Measurements from ENCODE around the gene KRT33B. TPM values are rescaled to one million over a fixed set of nuclear protein-coding genes. Genes with fewer than 3 reads are reported as not detected.

The KRT33B gene
- polyA plus RNA-seq, 1 donor from 2014 or later, result not detected

- Histone ChIP-seq H3K27me3 (ENCODE audit: insufficient read depth, low read depth, low read length) (no peaks in the 10 kb centered on the region), H3K4me3 (ENCODE audit: low read length) (no peak overlapping the region), H3K79me2 (replicated peaks; ENCODE audit: insufficient read depth, low read length) (no peaks in the 10 kb centered on the region), H3K27ac (ENCODE audit: low read length) (no peak overlapping the region), H2AFZ (ENCODE audit: low read depth, low read length) (no peak overlapping the region), H3K9me2 (ENCODE audit: insufficient read depth, low read length) (no peaks in the 10 kb centered on the region), H3F3A (ENCODE audit: insufficient read depth, low read length, poor library complexity, severe bottlenecking) (no peaks in the 10 kb centered on the region), H3K9ac (ENCODE audit: low read length) (no peak overlapping the region), H4K20me1 (ENCODE audit: insufficient read depth) (no peaks in the 10 kb centered on the region), H3K9me3 (ENCODE audit: low read length) (no peaks in the 10 kb centered on the region), H3K36me3 (ENCODE audit: insufficient read depth, low read length) (no peaks in the 10 kb centered on the region), H3K4me2 (ENCODE audit: low read length) (no peak overlapping the region)
- TF ChIP-seq TAF1 (IDR thresholded peaks at IDR 0.05; ENCODE audit: low read depth) (no peak), EZH2 (IDR thresholded peaks at IDR 0.05; ENCODE audit: borderline replicate concordance, insufficient read depth, low read length, poor library complexity, severe bottlenecking) (no peak), REST (IDR thresholded peaks at IDR 0.05; ENCODE audit: borderline replicate concordance) (no peak), RAD21 (conservative IDR thresholded peaks at IDR 0.05) (no peak), SMC3 (conservative IDR thresholded peaks at IDR 0.05; ENCODE audit: poor library complexity) (no peak), CTCF (IDR thresholded peaks at IDR 0.05; ENCODE audit: poor library complexity, severe bottlenecking) (no peak), EP300 (conservative IDR thresholded peaks at IDR 0.05; ENCODE audit: poor library complexity, severe bottlenecking) (no peak), MXI1 (conservative IDR thresholded peaks at IDR 0.05; ENCODE audit: poor library complexity, severe bottlenecking) (no peak)
Observed at GRCh38 chr17:41416479-41416878, 46.9 kb upstream of the KRT33B start.

- no peak overlapping the region for H2AFZ ChIP-seq (ENCODE audit: low read depth, low read length)
- H3K36me3 ChIP-seq (ENCODE audit: insufficient read depth, low read length), result no peaks in the 10 kb centered on the region
- TF ChIP-seq RAD21 (conservative IDR thresholded peaks at IDR 0.05), result no peak
- no peak for TF ChIP-seq SMC3 (conservative IDR thresholded peaks at IDR 0.05; ENCODE audit: poor library complexity)
- TF ChIP-seq TAF1 (IDR thresholded peaks at IDR 0.05; ENCODE audit: low read depth), result no peak
- no peak for TF ChIP-seq EP300 (conservative IDR thresholded peaks at IDR 0.05; ENCODE audit: poor library complexity, severe bottlenecking)
- no peak for TF ChIP-seq REST (IDR thresholded peaks at IDR 0.05; ENCODE audit: borderline replicate concordance)
- TF ChIP-seq EZH2 (IDR thresholded peaks at IDR 0.05; ENCODE audit: borderline replicate concordance, insufficient read depth, low read length, poor library complexity, severe bottlenecking), result no peak
- TF ChIP-seq CTCF (IDR thresholded peaks at IDR 0.05; ENCODE audit: poor library complexity, severe bottlenecking), result no peak
- no peak for TF ChIP-seq POLR2AphosphoS5 (IDR thresholded peaks at IDR 0.05)
- TF ChIP-seq MXI1 (conservative IDR thresholded peaks at IDR 0.05; ENCODE audit: poor library complexity, severe bottlenecking), result no peak
- H3K4me2 ChIP-seq (ENCODE audit: low read length), result no peak overlapping the region
- no peak overlapping the region for H3K9ac ChIP-seq (ENCODE audit: low read length)
- no peaks in the 10 kb centered on the region for H3K9me2 ChIP-seq (ENCODE audit: insufficient read depth, low read length)
- H4K20me1 ChIP-seq (ENCODE audit: insufficient read depth), result no peaks in the 10 kb centered on the region
- H3K27me3 ChIP-seq (ENCODE audit: insufficient read depth, low read depth, low read length), result no peaks in the 10 kb centered on the region
- H3K79me2 ChIP-seq (replicated peaks; ENCODE audit: insufficient read depth, low read length), result no peaks in the 10 kb centered on the region
- H3F3A ChIP-seq (ENCODE audit: insufficient read depth, low read length, poor library complexity, severe bottlenecking), result no peaks in the 10 kb centered on the region
- no peaks in the 10 kb centered on the region for H3K9me3 ChIP-seq (ENCODE audit: low read length)
- H3K27ac ChIP-seq (ENCODE audit: low read length), result no peak overlapping the region
- H3K4me3 ChIP-seq (ENCODE audit: low read length), result no peak overlapping the region
Observed at GRCh38 chr17:41415833-41416335, 46.3 kb upstream of the KRT33B start.
